K562 (cell line): ENCODE results near the gene NOTCH1.

Experiments used
- EP300 ChIP-seq: IDR thresholded peaks from 2 replicates; pipeline ENCODE4 v1.6.1; 2012; ENCODE audit warnings: low read length, improper control_type of control experiment
- FOSL1 ChIP-seq: fragments of 200-800 bp; sonication (Bioruptor generic); conservative IDR thresholded peaks from 2 replicates; pipeline ENCODE4 v1.6.1; 2016; ENCODE audit warnings: missing genetic modification characterization, missing compliant biosample characterization
- POLR3G ChIP-seq: IDR thresholded peaks from 2 replicates; pipeline ENCODE4 v1.6.1; 2011; ENCODE audit not compliant: insufficient read length, insufficient replicate concordance; ENCODE audit errors: extremely low read depth
- RAD21 ChIP-seq, 2 experiments: fragments of 250-450 bp in 1 of 2; fragments of 450-650 bp in 1 of 2; sonication (Bioruptor Pico) in 1 of 2; formaldehyde crosslinking in 1 of 2; IDR thresholded peaks in 1 of 2; conservative IDR thresholded peaks in 1 of 2; 2 replicates each; pipeline versions ENCODE4 v1.4.0 to v1.8.0; 2020 to 2022; ENCODE audit warnings: mild to moderate bottlenecking in 2 of 2, moderate library complexity in 1 of 2
- SMC3 ChIP-seq: conservative IDR thresholded peaks from 2 replicates; pipeline ENCODE4 v1.6.1; 2011; ENCODE audit warnings: low read depth, low read length, improper control_type of control experiment; ENCODE audit not compliant: insufficient read depth
- SP2 ChIP-seq: IDR thresholded peaks from 2 replicates; pipeline ENCODE4 v1.6.1; 2011; ENCODE audit warnings: mild to moderate bottlenecking, low read depth, low read length, moderate library complexity; ENCODE audit not compliant: poor library complexity, severe bottlenecking; ENCODE audit errors: extremely low read depth
- SRSF9 ChIP-seq: fragments of 200-400 bp; formaldehyde crosslinking; IDR thresholded peaks from 2 replicates; pipeline ENCODE4 v1.6.1; 2017; ENCODE audit warnings: low read depth, low read length, borderline replicate concordance
- TCF7 ChIP-seq: sonication (generic); IDR thresholded peaks from 2 replicates; pipeline ENCODE4 v1.6.1; 2016; ENCODE audit warnings: antibody characterized with exemption, borderline replicate concordance
- ZBTB7A ChIP-seq: IDR thresholded peaks from 2 replicates; pipeline ENCODE4 v1.6.1; 2011; ENCODE audit warnings: low read depth, mild to moderate bottlenecking, low read length, moderate library complexity, borderline replicate concordance; ENCODE audit not compliant: control insufficient read depth
- TF ChIP-seq, protein P1 (sequence below): sonication (generic); formaldehyde crosslinking; IDR thresholded peaks from 2 replicates; pipeline ENCODE4 v1.8.0; 2022; ENCODE audit warnings: mild to moderate bottlenecking, low read depth, missing genetic modification reagents
- TF ChIP-seq, protein P2 (sequence below), 3 experiments: IDR thresholded peaks in 2 of 3; conservative IDR thresholded peaks in 1 of 3; 2 replicates each; pipeline ENCODE4 v1.5.1; 2011 to 2012; ENCODE audit warnings: low read length in 3 of 3, mild to moderate bottlenecking in 3 of 3, control low read depth in 2 of 3, improper control_type of control experiment in 1 of 3, inconsistent platforms in 1 of 3, low read depth in 1 of 3, mixed read lengths in 1 of 3, moderate library complexity in 1 of 3; ENCODE audit not compliant: insufficient read depth in 2 of 3
- TF ChIP-seq, protein P3 (sequence below): sonication (generic); formaldehyde crosslinking; IDR thresholded peaks from 2 replicates; pipeline ENCODE4 v1.8.0; 2022; ENCODE audit warnings: mild to moderate bottlenecking, missing genetic modification reagents

DNA sequence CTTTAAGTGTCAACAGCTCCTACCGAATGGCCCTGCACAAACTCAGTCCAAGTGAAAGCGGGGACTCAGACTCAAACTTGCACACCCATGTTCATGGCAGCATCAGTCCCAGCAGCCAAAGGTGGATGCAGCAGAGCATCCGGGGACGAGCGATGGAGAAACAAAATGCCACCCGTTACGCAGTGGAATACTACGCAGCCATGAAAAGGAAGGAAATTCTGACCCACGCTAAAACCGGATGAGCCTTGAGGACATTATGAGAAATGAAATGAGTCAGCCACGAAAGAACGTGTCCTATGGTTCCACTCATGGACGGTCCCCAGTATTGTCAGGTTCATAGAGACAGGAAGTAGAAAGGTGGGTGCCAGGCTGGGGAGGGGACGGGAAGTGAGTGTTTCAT is 48.6 kb upstream of the NOTCH1 start:
- TF ChIP-seq, protein P1, sequence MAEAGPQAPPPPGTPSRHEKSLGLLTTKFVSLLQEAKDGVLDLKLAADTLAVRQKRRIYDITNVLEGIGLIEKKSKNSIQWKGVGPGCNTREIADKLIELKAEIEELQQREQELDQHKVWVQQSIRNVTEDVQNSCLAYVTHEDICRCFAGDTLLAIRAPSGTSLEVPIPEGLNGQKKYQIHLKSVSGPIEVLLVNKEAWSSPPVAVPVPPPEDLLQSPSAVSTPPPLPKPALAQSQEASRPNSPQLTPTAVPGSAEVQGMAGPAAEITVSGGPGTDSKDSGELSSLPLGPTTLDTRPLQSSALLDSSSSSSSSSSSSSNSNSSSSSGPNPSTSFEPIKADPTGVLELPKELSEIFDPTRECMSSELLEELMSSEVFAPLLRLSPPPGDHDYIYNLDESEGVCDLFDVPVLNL: no peak
- TF ChIP-seq SRSF9: no peak
- TF ChIP-seq POLR3G: no peak
- TF ChIP-seq TCF7: no peak
- no peak for TF ChIP-seq EP300
- TF ChIP-seq, protein P2, sequence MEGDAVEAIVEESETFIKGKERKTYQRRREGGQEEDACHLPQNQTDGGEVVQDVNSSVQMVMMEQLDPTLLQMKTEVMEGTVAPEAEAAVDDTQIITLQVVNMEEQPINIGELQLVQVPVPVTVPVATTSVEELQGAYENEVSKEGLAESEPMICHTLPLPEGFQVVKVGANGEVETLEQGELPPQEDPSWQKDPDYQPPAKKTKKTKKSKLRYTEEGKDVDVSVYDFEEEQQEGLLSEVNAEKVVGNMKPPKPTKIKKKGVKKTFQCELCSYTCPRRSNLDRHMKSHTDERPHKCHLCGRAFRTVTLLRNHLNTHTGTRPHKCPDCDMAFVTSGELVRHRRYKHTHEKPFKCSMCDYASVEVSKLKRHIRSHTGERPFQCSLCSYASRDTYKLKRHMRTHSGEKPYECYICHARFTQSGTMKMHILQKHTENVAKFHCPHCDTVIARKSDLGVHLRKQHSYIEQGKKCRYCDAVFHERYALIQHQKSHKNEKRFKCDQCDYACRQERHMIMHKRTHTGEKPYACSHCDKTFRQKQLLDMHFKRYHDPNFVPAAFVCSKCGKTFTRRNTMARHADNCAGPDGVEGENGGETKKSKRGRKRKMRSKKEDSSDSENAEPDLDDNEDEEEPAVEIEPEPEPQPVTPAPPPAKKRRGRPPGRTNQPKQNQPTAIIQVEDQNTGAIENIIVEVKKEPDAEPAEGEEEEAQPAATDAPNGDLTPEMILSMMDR (IDR thresholded peaks at IDR 0.05 in 2 of 3, conservative IDR thresholded peaks at IDR 0.05 in 1 of 3; ENCODE audit: insufficient read depth in 2 of 3, low read depth in 1 of 3, low read length in 3 of 3): no peak
- no peak for TF ChIP-seq FOSL1
- no peak for TF ChIP-seq ZBTB7A
- TF ChIP-seq SP2: no peak
- no peak for TF ChIP-seq SMC3
- TF ChIP-seq, protein P3, sequence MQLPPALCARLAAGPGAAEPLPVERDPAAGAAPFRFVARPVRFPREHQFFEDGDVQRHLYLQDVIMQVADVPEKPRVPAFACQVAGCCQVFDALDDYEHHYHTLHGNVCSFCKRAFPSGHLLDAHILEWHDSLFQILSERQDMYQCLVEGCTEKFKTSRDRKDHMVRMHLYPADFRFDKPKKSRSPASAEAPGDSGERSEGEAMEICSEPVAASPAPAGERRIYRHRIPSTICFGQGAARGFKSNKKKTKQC (CRISPR knock-in tag): no peak
- TF ChIP-seq RAD21 (CRISPR knock-in tag; conservative IDR thresholded peaks at IDR 0.05 in 1 of 2, IDR thresholded peaks at IDR 0.05 in 1 of 2): no peak
